ENCODE results near the gene PRPF6. TPM values are rescaled to one million over a fixed set of nuclear protein-coding genes. Genes with fewer than 3 reads are reported as not detected.

PRPF6 gene
- total RNA-seq, 1 donor from 2014 or later = 52.6 TPM

DNA sequence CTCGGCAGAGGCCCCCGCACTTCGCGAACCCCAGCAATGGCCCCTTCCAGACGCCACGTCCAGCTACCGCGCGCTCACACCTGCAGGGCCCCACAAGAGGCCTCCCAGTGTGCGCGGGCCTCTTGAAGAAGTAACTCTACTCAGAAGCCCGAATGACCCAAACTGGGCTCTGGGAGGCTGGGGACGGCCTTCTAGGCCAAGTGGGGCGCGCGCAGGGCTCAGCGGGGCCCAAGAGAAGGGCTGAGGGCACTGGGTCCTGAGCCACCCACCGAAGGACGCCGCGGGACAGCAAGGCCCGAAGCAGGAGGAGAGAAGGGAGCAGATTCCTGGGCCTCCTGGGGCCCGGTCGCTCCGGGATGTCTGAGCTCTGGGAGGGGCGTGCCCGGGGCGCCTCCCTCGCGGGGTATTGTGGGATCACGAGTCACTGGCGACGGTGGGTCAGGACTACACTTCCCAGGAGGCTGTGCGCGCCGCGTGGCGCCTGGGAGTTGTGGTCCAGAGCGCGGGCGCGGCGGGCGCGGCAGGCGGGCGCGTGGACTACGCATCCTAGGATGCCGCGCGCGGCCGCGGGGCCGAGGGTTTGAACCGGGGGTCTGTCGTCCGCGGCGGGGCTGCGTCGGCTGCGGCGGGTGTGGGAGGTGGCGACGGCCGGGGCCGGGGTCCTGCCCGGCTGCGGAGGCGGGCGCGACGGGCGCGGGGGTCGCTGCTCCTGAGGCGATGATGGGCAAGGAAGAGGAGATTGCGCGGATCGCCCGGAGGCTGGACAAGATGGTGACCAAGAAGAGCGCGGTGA, 81.9 kb downstream of the PRPF6 start, which contains the start of gene TCEA2:
Gene TCEA2, plus strand, starts transcription at position 603 of the 793 bp plus-strand sequence. Its CDS starts 115 bp downstream, at position 718.
- no peak for FAIRE-seq
- peak within 1 kb of the TSS; percentile 86 for H3K9ac ChIP-seq (ENCODE audit: low read length)
- Mint-ChIP-seq H3K27ac (ENCODE audit: unreplicated experiment) (peak within 1 kb of the TSS; percentile 95), H3K27me3 (ENCODE audit: low read depth, unreplicated experiment) (peaks cover 4% of the 10 kb centered on the region), H3K36me3 (ENCODE audit: low read depth, unreplicated experiment) (peaks cover 2% of the 10 kb centered on the region), H3K4me3 (ENCODE audit: unreplicated experiment) (peak within 1 kb of the TSS; percentile 96), H3K9me3 (ENCODE audit: unreplicated experiment) (no peaks in the 10 kb centered on the region), H3K4me1 (ENCODE audit: low read depth, unreplicated experiment) (peaks cover 18% of the 10 kb centered on the region)
- peak within 1 kb of the TSS; percentile 65 for H3K27ac ChIP-seq (ENCODE audit: low read depth, low read length)
- peaks cover 4% of the 10 kb centered on the region for H3K27me3 ChIP-seq (ENCODE audit: insufficient read depth, low read length)
- no peaks in the 10 kb centered on the region for H3K36me3 ChIP-seq (ENCODE audit: insufficient read depth, low read length)
- H3K4me2 ChIP-seq (ENCODE audit: low read length) = peak within 1 kb of the TSS; percentile 92
- H2AFZ ChIP-seq (ENCODE audit: low read depth, low read length) = peak within 1 kb of the TSS; percentile 92
- DNase-seq (ENCODE audit: low read depth) = peak; percentile 90
- H3K4me1 ChIP-seq (ENCODE audit: insufficient read depth, low read length) = peaks cover 39% of the 10 kb centered on the region
- peak within 1 kb of the TSS; percentile 79 for H3K4me3 ChIP-seq (ENCODE audit: insufficient read depth, low read depth, low read length)
- peaks cover 5% of the 10 kb centered on the region for H3K79me2 ChIP-seq (ENCODE audit: insufficient read depth, low read length)
- TF ChIP-seq, protein P1, sequence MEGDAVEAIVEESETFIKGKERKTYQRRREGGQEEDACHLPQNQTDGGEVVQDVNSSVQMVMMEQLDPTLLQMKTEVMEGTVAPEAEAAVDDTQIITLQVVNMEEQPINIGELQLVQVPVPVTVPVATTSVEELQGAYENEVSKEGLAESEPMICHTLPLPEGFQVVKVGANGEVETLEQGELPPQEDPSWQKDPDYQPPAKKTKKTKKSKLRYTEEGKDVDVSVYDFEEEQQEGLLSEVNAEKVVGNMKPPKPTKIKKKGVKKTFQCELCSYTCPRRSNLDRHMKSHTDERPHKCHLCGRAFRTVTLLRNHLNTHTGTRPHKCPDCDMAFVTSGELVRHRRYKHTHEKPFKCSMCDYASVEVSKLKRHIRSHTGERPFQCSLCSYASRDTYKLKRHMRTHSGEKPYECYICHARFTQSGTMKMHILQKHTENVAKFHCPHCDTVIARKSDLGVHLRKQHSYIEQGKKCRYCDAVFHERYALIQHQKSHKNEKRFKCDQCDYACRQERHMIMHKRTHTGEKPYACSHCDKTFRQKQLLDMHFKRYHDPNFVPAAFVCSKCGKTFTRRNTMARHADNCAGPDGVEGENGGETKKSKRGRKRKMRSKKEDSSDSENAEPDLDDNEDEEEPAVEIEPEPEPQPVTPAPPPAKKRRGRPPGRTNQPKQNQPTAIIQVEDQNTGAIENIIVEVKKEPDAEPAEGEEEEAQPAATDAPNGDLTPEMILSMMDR (IDR thresholded peaks at IDR 0.05; ENCODE audit: insufficient read depth, low read depth, low read length) = no peak
- TF ChIP-seq EZH2 (IDR thresholded peaks at IDR 0.05; ENCODE audit: insufficient read depth, low read length) = no peak
- no peaks in the 10 kb centered on the region for H3K9me3 ChIP-seq (ENCODE audit: insufficient read depth, low read depth, low read length)
- peaks cover 26% of the 10 kb centered on the region for H4K20me1 ChIP-seq (ENCODE audit: insufficient read depth, low read length)

DNA sequence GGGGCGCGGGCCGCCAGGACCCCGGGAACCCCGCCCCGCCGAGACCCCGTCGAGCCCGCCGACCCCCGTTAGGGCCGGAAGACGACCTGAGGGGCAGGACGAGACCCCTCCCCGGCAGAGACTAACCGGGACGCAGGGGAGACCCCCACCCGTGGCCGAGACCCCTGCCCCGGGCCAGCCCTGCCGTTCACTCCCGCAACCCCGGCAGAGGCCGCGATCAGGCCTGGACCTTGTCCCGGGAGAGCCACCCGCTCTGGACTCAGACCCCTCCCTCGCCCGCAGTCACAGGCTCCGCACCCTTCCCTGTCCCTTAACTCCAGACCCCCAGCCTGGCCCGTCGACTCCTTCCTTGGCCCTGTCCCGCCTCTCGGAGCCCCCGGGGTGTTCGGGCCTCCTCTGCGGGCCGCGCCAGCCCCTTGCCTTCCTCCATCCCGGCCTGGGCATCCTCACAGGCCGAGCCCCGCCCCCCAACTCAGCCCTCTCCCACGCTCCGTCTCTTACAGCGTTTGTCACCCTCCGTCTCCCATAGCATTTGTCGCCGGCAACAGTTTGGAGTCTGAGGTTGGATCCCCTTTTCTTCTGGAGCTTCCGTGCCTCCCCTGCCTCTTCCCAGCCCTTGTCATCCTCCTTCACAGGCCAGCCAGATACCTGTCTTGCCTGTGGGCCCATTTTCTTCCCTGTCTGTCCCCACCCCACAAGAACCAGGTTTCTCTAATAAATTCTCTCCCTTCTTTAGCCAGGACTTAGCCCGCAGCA, 82.6 kb downstream of the PRPF6 start:
- no peak for TF ChIP-seq EZH2 (IDR thresholded peaks at IDR 0.05; ENCODE audit: insufficient read depth, low read length)
- TF ChIP-seq, protein P1 (IDR thresholded peaks at IDR 0.05; ENCODE audit: insufficient read depth, low read depth, low read length) = no peak
- H3K9me3 Mint-ChIP-seq (ENCODE audit: unreplicated experiment) = no peaks in the 10 kb centered on the region
- H3K4me1 Mint-ChIP-seq (ENCODE audit: low read depth, unreplicated experiment) = peaks cover 18% of the 10 kb centered on the region
- DNase-seq (ENCODE audit: low read depth) (no peak), FAIRE-seq (no peak)
- H3K27me3 ChIP-seq (ENCODE audit: insufficient read depth, low read length) = peaks cover 4% of the 10 kb centered on the region
- peak overlapping the region; percentile 92 for H3K4me2 ChIP-seq (ENCODE audit: low read length)
- peak overlapping the region; percentile 86 for H3K9ac ChIP-seq (ENCODE audit: low read length)
- peak overlapping the region; percentile 95 for H3K27ac Mint-ChIP-seq (ENCODE audit: unreplicated experiment)
- peaks cover 5% of the 10 kb centered on the region for H3K79me2 ChIP-seq (ENCODE audit: insufficient read depth, low read length)
- H3K4me1 ChIP-seq (ENCODE audit: insufficient read depth, low read length) = peaks cover 31% of the 10 kb centered on the region
- peaks cover 2% of the 10 kb centered on the region for H3K36me3 Mint-ChIP-seq (ENCODE audit: low read depth, unreplicated experiment)
- peaks cover 4% of the 10 kb centered on the region for H3K27me3 Mint-ChIP-seq (ENCODE audit: low read depth, unreplicated experiment)
- H3K4me3 ChIP-seq (ENCODE audit: insufficient read depth, low read depth, low read length) = peak overlapping the region; percentile 79
- no peaks in the 10 kb centered on the region for H3K9me3 ChIP-seq (ENCODE audit: insufficient read depth, low read depth, low read length)
- peak overlapping the region; percentile 96 for H3K4me3 Mint-ChIP-seq (ENCODE audit: unreplicated experiment)
- peaks cover 26% of the 10 kb centered on the region for H4K20me1 ChIP-seq (ENCODE audit: insufficient read depth, low read length)
- H3K27ac ChIP-seq (ENCODE audit: low read depth, low read length) = peak overlapping the region; percentile 20
- no peaks in the 10 kb centered on the region for H3K36me3 ChIP-seq (ENCODE audit: insufficient read depth, low read length)
- H2AFZ ChIP-seq (ENCODE audit: low read depth, low read length) = peak overlapping the region; percentile 58
